HCT116 (cell line): ENCODE data around the gene BRICD5. TPM values are rescaled to one million over a fixed set of nuclear protein-coding genes. Genes with fewer than 3 reads are reported as not detected.

Source experiments
- ATAC-seq: fragments of 200-7000 bp; cut with Tn5 transposase; 2 replicates; pipeline ENCODE4 v1.9.1; 2020; ENCODE audit warnings: mild to moderate bottlenecking, moderate library complexity
- BruUV-seq: library from RNA; stranded (reverse); fragments of 400-500 nt; replicated peaks from 2 replicates; lab custom pipeline; 2021; lab: Mats Ljungman, UMichigan
- CTCF ChIA-PET: fragments of 300-600 bp; sonication (Branson Sonifier 250); formaldehyde crosslinking; loops from one replicate; lab custom pipeline; 2021; ENCODE audit warnings: antibody characterized with exemption; lab: Charles Lee
- POLR2A ChIA-PET: fragments of 300-600, 350-600 bp; sonication (Branson Sonifier 250); formaldehyde crosslinking; loops from one replicate; lab custom pipeline; 2021; ENCODE audit warnings: antibody characterized with exemption; lab: Charles Lee
- RAD21 ChIA-PET, 2 experiments: fragments of 300-600 bp; sonication (Branson Sonifier 250); formaldehyde crosslinking; loops; one replicate each; lab custom pipeline; 2023; ENCODE audit warnings: low total read pairs in 2 of 2; ENCODE audit not compliant: uncharacterized antibody in 2 of 2, unreplicated experiment in 2 of 2, low non-redundant PET in 1 of 2; lab: Charles Lee
- DNase-seq: peaks from one replicate; pipeline ENCODE4 v3.0.0-alpha.2; 2010; ENCODE audit warnings: low read depth, low spot score
- H2AFZ ChIP-seq: fragments of 200-600 bp; shearing (Covaris generic), sonication (generic); 2 replicates; pipeline ENCODE4 v1.6.1; 2017; ENCODE audit warnings: low read depth, mixed run types, mixed read lengths, antibody characterized with exemption, low read length; ENCODE audit not compliant: poor library complexity, severe bottlenecking
- H3K27ac ChIP-seq: 2 replicates; pipeline ENCODE4 v1.5.1; 2012; ENCODE audit warnings: low read depth, low read length
- H3K27me3 ChIP-seq: fragments of 200-600 bp; sonication (generic); 2 replicates; pipeline ENCODE4 v1.6.1; 2016; ENCODE audit warnings: mixed run types, low read length, mixed read lengths; ENCODE audit not compliant: insufficient read depth
- H3K36me3 ChIP-seq, 2 experiments: fragments of 200-500 bp in 1 of 2; fragments of 200-600 bp in 1 of 2; sonication (Bioruptor generic) in 1 of 2; sonication (generic) in 1 of 2; 2 replicates each; pipeline versions ENCODE4 v1.5.1 to v1.6.1; 2014 to 2016; ENCODE audit warnings: low read length in 2 of 2, inconsistent platforms in 1 of 2, mixed read lengths in 1 of 2, mixed run types in 1 of 2; ENCODE audit not compliant: insufficient read depth in 2 of 2, control insufficient read depth in 1 of 2
- H3K4me1 ChIP-seq, 2 experiments: fragments of 200-600 bp in 1 of 2; sonication (generic) in 1 of 2; 2 replicates each; pipeline versions ENCODE4 v1.5.1 to v1.6.1; 2012 to 2017; ENCODE audit warnings: low read length in 2 of 2, inconsistent platforms in 1 of 2, mild to moderate bottlenecking in 1 of 2, mixed read lengths in 1 of 2, mixed run types in 1 of 2, moderate library complexity in 1 of 2; ENCODE audit not compliant: insufficient read depth in 2 of 2, control insufficient read depth in 1 of 2
- H3K4me2 ChIP-seq: fragments of 200-600 bp; sonication (generic); 2 replicates; pipeline ENCODE4 v1.6.1; 2017; ENCODE audit warnings: mixed run types, low read length, mixed read lengths
- H3K4me3 ChIP-seq, 2 experiments: fragments of 200-600 bp in 1 of 2; sonication (generic) in 1 of 2; replicated peaks in 1 of 2; 2 replicates each; pipeline ENCODE4 v1.5.1; 2011 to 2016; ENCODE audit warnings: low read length in 2 of 2, control low read depth in 1 of 2, low read depth in 1 of 2, mild to moderate bottlenecking in 1 of 2, mixed read lengths in 1 of 2, mixed run types in 1 of 2
- H3K79me2 ChIP-seq: fragments of 200-600 bp; sonication (generic); 2 replicates; pipeline ENCODE4 v1.6.1; 2017; ENCODE audit warnings: mild to moderate bottlenecking, mixed run types, low read length, moderate library complexity, mixed read lengths; ENCODE audit not compliant: insufficient read depth
- H3K9ac ChIP-seq: fragments of 200-600 bp; sonication (generic); 2 replicates; pipeline ENCODE4 v1.6.1; 2016; ENCODE audit warnings: low read length, mixed read lengths
- H3K9me2 ChIP-seq: fragments of 200-600 bp; sonication (generic), shearing (Covaris generic); 2 replicates; pipeline ENCODE4 v1.6.1; 2017; ENCODE audit warnings: mixed run types, mild to moderate bottlenecking, moderate library complexity; ENCODE audit not compliant: insufficient read depth
- H3K9me3 ChIP-seq, 2 experiments: fragments of 200-500 bp in 1 of 2; fragments of 200-600 bp in 1 of 2; sonication (Bioruptor generic) in 1 of 2; sonication (generic) in 1 of 2; 2 replicates each; pipeline ENCODE4 v1.6.1; 2014 to 2017; ENCODE audit warnings: low read length in 2 of 2, mixed read lengths in 2 of 2, inconsistent platforms in 1 of 2, low read depth in 1 of 2, mild to moderate bottlenecking in 1 of 2, mixed run types in 1 of 2, moderate library complexity in 1 of 2; ENCODE audit not compliant: control insufficient read depth in 1 of 2, insufficient read depth in 1 of 2
- H4K20me1 ChIP-seq: fragments of 200-600 bp; sonication (generic), shearing (Covaris generic); 2 replicates; pipeline ENCODE4 v1.6.1; 2017; ENCODE audit warnings: mixed run types, mild to moderate bottlenecking, moderate library complexity; ENCODE audit not compliant: insufficient read depth
- CBX3 ChIP-seq: IDR thresholded peaks from 2 replicates; pipeline ENCODE4 v1.6.1; 2012; ENCODE audit warnings: low read depth
- CEBPB ChIP-seq: IDR thresholded peaks from 2 replicates; pipeline ENCODE4 v1.6.1; 2012; ENCODE audit warnings: low read depth
- POLR2AphosphoS5 ChIP-seq: IDR thresholded peaks from 2 replicates; pipeline ENCODE4 v1.6.1; 2011; ENCODE audit warnings: mild to moderate bottlenecking, low read depth, low read length, moderate library complexity
- RAD21 ChIP-seq: IDR thresholded peaks from 2 replicates; pipeline ENCODE4 v1.6.1; 2012; ENCODE audit warnings: low read depth, mild to moderate bottlenecking
- SRF ChIP-seq: IDR thresholded peaks from 2 replicates; pipeline ENCODE4 v1.6.1; 2012; ENCODE audit warnings: low read depth
- ZFX ChIP-seq: fragments of 450-650 bp; IDR thresholded peaks from 2 replicates; pipeline ENCODE4 v1.6.1; 2017
- ZNF274 ChIP-seq: fragments of 200-500 bp; sonication (Bioruptor generic); IDR thresholded peaks from 2 replicates; pipeline ENCODE4 v1.6.1; 2014; ENCODE audit warnings: mild to moderate bottlenecking, low read depth, low read length, inconsistent platforms
- intact Hi-C: fragments of 100-400 bp; cut with micrococcal nuclease; formaldehyde crosslinking; loops from 2 replicates; pipeline ENCODE4 v1.10.0; 2022
- total RNA-seq: library from RNA; stranded (reverse); gene quantifications from one replicate; pipeline ENCODE4 v1.2.1, GENCODE V29; 2021; ENCODE audit not compliant: unreplicated experiment
- TF ChIP-seq, protein P1 (sequence below), 3 experiments: fragments of 200-600 bp in 1 of 3; sonication (generic) in 1 of 3; IDR thresholded peaks in 2 of 3; conservative IDR thresholded peaks in 1 of 3; 2 replicates each; pipeline ENCODE4 v1.5.1; 2012 to 2017; ENCODE audit warnings: low read depth in 2 of 3, low read length in 2 of 3, antibody characterized with exemption in 1 of 3, borderline replicate concordance in 1 of 3, control low read depth in 1 of 3, mild to moderate bottlenecking in 1 of 3, mixed read lengths in 1 of 3, mixed run types in 1 of 3, moderate library complexity in 1 of 3; ENCODE audit not compliant: insufficient read depth in 1 of 3
- TF ChIP-seq, protein P2 (sequence below): IDR thresholded peaks from 2 replicates; pipeline ENCODE4 v1.6.1; 2012; ENCODE audit warnings: low read depth

BRICD5 gene
- total RNA-seq, 1 experiment from 2014 or later, result 9.8 TPM

DNA sequence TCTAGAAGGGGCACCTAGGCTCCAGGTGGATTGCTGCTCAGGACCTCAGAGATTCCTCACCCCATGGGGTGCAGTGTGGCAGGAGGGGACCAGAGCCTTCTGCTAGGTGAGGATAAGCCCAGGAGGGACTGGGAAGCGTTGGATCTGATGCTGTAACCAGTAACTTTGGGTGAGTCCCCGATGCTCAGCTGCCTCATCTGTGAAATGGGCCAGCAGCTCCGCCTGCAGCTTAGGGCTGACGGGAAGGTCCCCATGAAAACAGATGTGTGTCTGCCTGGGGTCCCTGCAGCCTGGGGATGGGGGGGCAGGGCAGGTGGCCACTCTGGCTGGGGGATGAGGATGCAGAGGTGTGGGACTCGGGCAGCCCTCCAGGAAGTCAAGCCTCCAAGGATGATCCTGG lies 11.6 kb downstream of the BRICD5 start:
- TF ChIP-seq CBX3 (no peak), ZFX (no peak), CEBPB (no peak), POLR2AphosphoS5 (no peak), RAD21 (no peak), SRF (no peak), ZNF274 (no peak)
- TF ChIP-seq, protein P1, sequence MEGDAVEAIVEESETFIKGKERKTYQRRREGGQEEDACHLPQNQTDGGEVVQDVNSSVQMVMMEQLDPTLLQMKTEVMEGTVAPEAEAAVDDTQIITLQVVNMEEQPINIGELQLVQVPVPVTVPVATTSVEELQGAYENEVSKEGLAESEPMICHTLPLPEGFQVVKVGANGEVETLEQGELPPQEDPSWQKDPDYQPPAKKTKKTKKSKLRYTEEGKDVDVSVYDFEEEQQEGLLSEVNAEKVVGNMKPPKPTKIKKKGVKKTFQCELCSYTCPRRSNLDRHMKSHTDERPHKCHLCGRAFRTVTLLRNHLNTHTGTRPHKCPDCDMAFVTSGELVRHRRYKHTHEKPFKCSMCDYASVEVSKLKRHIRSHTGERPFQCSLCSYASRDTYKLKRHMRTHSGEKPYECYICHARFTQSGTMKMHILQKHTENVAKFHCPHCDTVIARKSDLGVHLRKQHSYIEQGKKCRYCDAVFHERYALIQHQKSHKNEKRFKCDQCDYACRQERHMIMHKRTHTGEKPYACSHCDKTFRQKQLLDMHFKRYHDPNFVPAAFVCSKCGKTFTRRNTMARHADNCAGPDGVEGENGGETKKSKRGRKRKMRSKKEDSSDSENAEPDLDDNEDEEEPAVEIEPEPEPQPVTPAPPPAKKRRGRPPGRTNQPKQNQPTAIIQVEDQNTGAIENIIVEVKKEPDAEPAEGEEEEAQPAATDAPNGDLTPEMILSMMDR (IDR thresholded peaks at IDR 0.05 in 2 of 3, conservative IDR thresholded peaks at IDR 0.05 in 1 of 3; ENCODE audit: borderline replicate concordance in 1 of 3, insufficient read depth in 1 of 3, low read depth in 2 of 3, low read length in 2 of 3), result no peak
- TF ChIP-seq, protein P2, sequence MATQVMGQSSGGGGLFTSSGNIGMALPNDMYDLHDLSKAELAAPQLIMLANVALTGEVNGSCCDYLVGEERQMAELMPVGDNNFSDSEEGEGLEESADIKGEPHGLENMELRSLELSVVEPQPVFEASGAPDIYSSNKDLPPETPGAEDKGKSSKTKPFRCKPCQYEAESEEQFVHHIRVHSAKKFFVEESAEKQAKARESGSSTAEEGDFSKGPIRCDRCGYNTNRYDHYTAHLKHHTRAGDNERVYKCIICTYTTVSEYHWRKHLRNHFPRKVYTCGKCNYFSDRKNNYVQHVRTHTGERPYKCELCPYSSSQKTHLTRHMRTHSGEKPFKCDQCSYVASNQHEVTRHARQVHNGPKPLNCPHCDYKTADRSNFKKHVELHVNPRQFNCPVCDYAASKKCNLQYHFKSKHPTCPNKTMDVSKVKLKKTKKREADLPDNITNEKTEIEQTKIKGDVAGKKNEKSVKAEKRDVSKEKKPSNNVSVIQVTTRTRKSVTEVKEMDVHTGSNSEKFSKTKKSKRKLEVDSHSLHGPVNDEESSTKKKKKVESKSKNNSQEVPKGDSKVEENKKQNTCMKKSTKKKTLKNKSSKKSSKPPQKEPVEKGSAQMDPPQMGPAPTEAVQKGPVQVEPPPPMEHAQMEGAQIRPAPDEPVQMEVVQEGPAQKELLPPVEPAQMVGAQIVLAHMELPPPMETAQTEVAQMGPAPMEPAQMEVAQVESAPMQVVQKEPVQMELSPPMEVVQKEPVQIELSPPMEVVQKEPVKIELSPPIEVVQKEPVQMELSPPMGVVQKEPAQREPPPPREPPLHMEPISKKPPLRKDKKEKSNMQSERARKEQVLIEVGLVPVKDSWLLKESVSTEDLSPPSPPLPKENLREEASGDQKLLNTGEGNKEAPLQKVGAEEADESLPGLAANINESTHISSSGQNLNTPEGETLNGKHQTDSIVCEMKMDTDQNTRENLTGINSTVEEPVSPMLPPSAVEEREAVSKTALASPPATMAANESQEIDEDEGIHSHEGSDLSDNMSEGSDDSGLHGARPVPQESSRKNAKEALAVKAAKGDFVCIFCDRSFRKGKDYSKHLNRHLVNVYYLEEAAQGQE, result no peak
- H3K9ac ChIP-seq, result no peak overlapping the region
- no peaks in the 10 kb centered on the region for H4K20me1 ChIP-seq
- H3K4me2 ChIP-seq, result no peak overlapping the region
- H3K9me3 ChIP-seq, result no peaks in the 10 kb centered on the region
- H3K4me3 ChIP-seq, result no peak overlapping the region
- ChIA-PET POLR2A (interaction anchor here (1.5 to 2.1 kb wide), 2 partner anchors 16 to 44 kb away, joined by 3 to 6 read pairs; partner anchors contain the start of genes PGP and TRAF7), CTCF (no interaction called here), RAD21 (no interaction called here)
- no peaks in the 10 kb centered on the region for H3K9me2 ChIP-seq
- no peaks in the 10 kb centered on the region for H3K27me3 ChIP-seq
- intact Hi-C loops, result loop anchor here (10.0 kb wide), 1 partner anchor 306 kb away; no protein-coding TSS in a partner anchor
- DNase-seq (no peak), ATAC-seq (no peak)
- H3K27ac ChIP-seq, result no peak overlapping the region
- peaks cover 5 to 18% of the 10 kb centered on the region in 2 experiments for H3K4me1 ChIP-seq
- H2AFZ ChIP-seq, result no peak overlapping the region
- H3K79me2 ChIP-seq, result no peaks in the 10 kb centered on the region
- BruUV-seq, result no TSS peak
- no peaks in the 10 kb centered on the region for H3K36me3 ChIP-seq
